GM23338 (cell line): ENCODE measurements around the gene HSP90AB1. TPM values are rescaled to one million over a fixed set of nuclear protein-coding genes. Genes with fewer than 3 reads are reported as not detected.

Experiments
- ATAC-seq: fragments of 200-7000 bp; cut with Tn5 transposase; 3 replicates; pipeline ENCODE4 v1.9.1; 2020
- DNase-seq: peaks from one replicate; pipeline ENCODE4 v3.0.0-alpha.2; 2015; ENCODE audit warnings: low spot score
- H2AFZ ChIP-seq: fragments of 200-600 bp; sonication (generic); 2 replicates; pipeline ENCODE4 v1.8.0; 2016; ENCODE audit warnings: antibody characterized with exemption, mild to moderate bottlenecking, moderate library complexity
- H3F3A ChIP-seq: fragments of 200-600 bp; sonication (generic); replicated peaks from 2 replicates; pipeline ENCODE4 v1.8.0; 2017; ENCODE audit warnings: antibody characterized with exemption, mixed run types, low read depth
- H3K27ac ChIP-seq: fragments of 200-600 bp; sonication (generic); 2 replicates; pipeline ENCODE4 v1.6.1; 2016; ENCODE audit warnings: low read depth
- H3K27me3 ChIP-seq: fragments of 200-600 bp; sonication (generic); 2 replicates; pipeline ENCODE4 v1.8.0; 2016; ENCODE audit warnings: mild to moderate bottlenecking, mixed run types, moderate library complexity; ENCODE audit not compliant: insufficient read depth
- H3K36me3 ChIP-seq: fragments of 200-600 bp; sonication (generic); 2 replicates; pipeline ENCODE4 v1.8.0; 2016; ENCODE audit warnings: mild to moderate bottlenecking; ENCODE audit not compliant: insufficient read depth
- H3K4me1 ChIP-seq: fragments of 200-600 bp; sonication (generic); 2 replicates; pipeline ENCODE4 v1.8.0; 2016; ENCODE audit warnings: mild to moderate bottlenecking, moderate library complexity; ENCODE audit not compliant: insufficient read depth
- H3K4me2 ChIP-seq: fragments of 200-600 bp; sonication (generic); 2 replicates; pipeline ENCODE4 v1.7.1; 2017; ENCODE audit warnings: mixed run types
- H3K4me3 ChIP-seq: fragments of 200-600 bp; sonication (generic); 2 replicates; pipeline ENCODE4 v1.6.1; 2016; ENCODE audit warnings: mixed run types
- H3K79me2 ChIP-seq: fragments of 200-600 bp; sonication (generic); replicated peaks from 2 replicates; pipeline ENCODE4 v1.8.0; 2017; ENCODE audit warnings: mild to moderate bottlenecking; ENCODE audit not compliant: insufficient read depth
- H3K9me2 ChIP-seq: fragments of 200-600 bp; sonication (generic); 2 replicates; pipeline ENCODE4 v1.8.0; 2017; ENCODE audit not compliant: insufficient read depth
- H4K20me1 ChIP-seq: fragments of 200-600 bp; sonication (generic); replicated peaks from 2 replicates; pipeline ENCODE4 v1.8.0; 2017; ENCODE audit warnings: mild to moderate bottlenecking; ENCODE audit not compliant: insufficient read depth
- H3K27ac Mint-ChIP-seq: 2 replicates; pipeline ENCODE4 v1.8.0; 2020; ENCODE audit warnings: inconsistent platforms, mild to moderate bottlenecking, moderate library complexity, mixed read lengths
- H3K27me3 Mint-ChIP-seq: 3 replicates; pipeline ENCODE4 v1.8.0; 2022; ENCODE audit warnings: low read depth, mild to moderate bottlenecking, moderate library complexity, mixed read lengths, inconsistent platforms; ENCODE audit not compliant: insufficient read depth, poor library complexity
- H3K36me3 Mint-ChIP-seq: 3 replicates; pipeline ENCODE4 v1.8.0; 2021; ENCODE audit warnings: low read depth, mild to moderate bottlenecking, inconsistent platforms, moderate library complexity, mixed read lengths
- H3K4me1 Mint-ChIP-seq: 3 replicates; pipeline ENCODE4 v1.8.0; 2020; ENCODE audit warnings: mild to moderate bottlenecking, inconsistent platforms, mixed read lengths
- H3K4me3 Mint-ChIP-seq: 3 replicates; pipeline ENCODE4 v1.8.0; 2021; ENCODE audit warnings: moderate library complexity, mild to moderate bottlenecking, inconsistent platforms, mixed read lengths
- H3K9me3 Mint-ChIP-seq: 3 replicates; pipeline ENCODE4 v1.8.0; 2020; ENCODE audit warnings: moderate library complexity, mild to moderate bottlenecking, inconsistent platforms, mixed read lengths
- CREB1 ChIP-seq: fragments of 250-450 bp; sonication (Bioruptor Pico); IDR thresholded peaks from 2 replicates; pipeline ENCODE4 v1.5.0; 2020; ENCODE audit warnings: low read depth, mild to moderate bottlenecking, moderate library complexity
- CTCF ChIP-seq, 2 experiments: fragments of 200-600 bp in 1 of 2; sonication (generic) in 1 of 2; conservative IDR thresholded peaks; 2 replicates each; pipeline versions ENCODE4 v1.5.1 to v1.6.1; 2016 to 2017; ENCODE audit warnings: antibody characterized with exemption in 2 of 2, low read depth in 2 of 2, mild to moderate bottlenecking in 2 of 2, moderate library complexity in 1 of 2
- ETS1 ChIP-seq: IDR thresholded peaks from 2 replicates; pipeline ENCODE4 v1.6.1; 2016; ENCODE audit warnings: antibody characterized with exemption
- EZH2 ChIP-seq: fragments of 200-600 bp; sonication (generic); IDR thresholded peaks from one replicate; pipeline ENCODE4 v1.8.0; 2017; ENCODE audit warnings: antibody characterized with exemption, mild to moderate bottlenecking, low read depth; ENCODE audit not compliant: unreplicated experiment
- EZH2phosphoT487 ChIP-seq: fragments of 200-600 bp; sonication (generic); IDR thresholded peaks from one replicate; pipeline ENCODE4 v1.8.1; 2018; ENCODE audit warnings: antibody characterized with exemption; ENCODE audit not compliant: unreplicated experiment
- JUNB ChIP-seq: IDR thresholded peaks from one replicate; pipeline ENCODE4 v1.6.1; 2016; ENCODE audit warnings: antibody characterized with exemption; ENCODE audit not compliant: unreplicated experiment
- NANOG ChIP-seq: IDR thresholded peaks from 2 replicates; pipeline ENCODE4 v1.6.1; 2016; ENCODE audit warnings: antibody characterized with exemption, borderline replicate concordance
- POLR2AphosphoS5 ChIP-seq: IDR thresholded peaks from 2 replicates; pipeline ENCODE4 v1.6.1; 2016; ENCODE audit warnings: antibody characterized with exemption, low read depth
- REST ChIP-seq: IDR thresholded peaks from one replicate; pipeline ENCODE4 v1.6.1; 2018; ENCODE audit warnings: antibody characterized with exemption; ENCODE audit not compliant: unreplicated experiment
- STAT1 ChIP-seq: IDR thresholded peaks from one replicate; pipeline ENCODE4 v1.6.1; 2016; ENCODE audit warnings: antibody characterized with exemption; ENCODE audit not compliant: unreplicated experiment
- ZNF114 ChIP-seq: fragments of 250-450 bp; sonication (Bioruptor Pico); IDR thresholded peaks from 2 replicates; pipeline ENCODE4 v1.5.0; 2020; ENCODE audit warnings: mild to moderate bottlenecking, moderate library complexity
- ZNF331 ChIP-seq: fragments of 250-450 bp; sonication (Bioruptor Pico); IDR thresholded peaks from 2 replicates; pipeline ENCODE4 v1.5.0; 2020; ENCODE audit warnings: low read depth, mild to moderate bottlenecking, moderate library complexity
- ZNF462 ChIP-seq: fragments of 250-450 bp; sonication (Bioruptor Pico); IDR thresholded peaks from 2 replicates; pipeline ENCODE4 v1.5.0; 2020; ENCODE audit warnings: mild to moderate bottlenecking, moderate library complexity
- polyA plus RNA-seq: library from polyadenylated mRNA; unstranded; fragments of >200 nt; fragmentation: Nextera tagmentation; extraction: Ambion mirVana; gene quantifications from 2 replicates; pipeline ENCODE4 v1.2.1, GENCODE V29; 2016
- total RNA-seq: library from RNA; depleted of rRNA; stranded (reverse); fragments of >200 nt; shearing (Covaris generic); gene quantifications from 2 replicates; pipeline ENCODE4 v1.2.3, GENCODE V29; 2014

The HSP90AB1 gene
- total and polyA plus RNA-seq, 2 experiments from 2014 or later: 1,425 to 2,361 TPM

GRCh38 chr6:44302856-44303255, 56.0 kb downstream of the HSP90AB1 start:
- Mint-ChIP-seq H3K27ac (no peak overlapping the region), H3K9me3 (no peaks in the 10 kb centered on the region), H3K4me3 (no peak overlapping the region), H3K36me3 (peaks cover 73% of the 10 kb centered on the region), H3K4me1 (peaks cover 6% of the 10 kb centered on the region; the same call in 1 of the 3 replicates), H3K27me3 (peaks cover 17% of the 10 kb centered on the region)
- no peak for TF ChIP-seq POLR2AphosphoS5
- TF ChIP-seq ZNF462: no peak
- TF ChIP-seq CREB1 (CRISPR knock-in tag): no peak
- TF ChIP-seq ETS1: no peak
- TF ChIP-seq ZNF331: no peak
- TF ChIP-seq REST: no peak
- no peak for TF ChIP-seq STAT1
- no peak for TF ChIP-seq ZNF114 (CRISPR knock-in tag)
- TF ChIP-seq CTCF (conservative IDR thresholded peaks at IDR 0.05; ENCODE audit: low read depth in 2 of 2): no peak
- no peak for TF ChIP-seq JUNB
- TF ChIP-seq EZH2phosphoT487: no peak
- no peak for TF ChIP-seq EZH2
- no peak for TF ChIP-seq NANOG
- Histone ChIP-seq H3K4me2 (no peak overlapping the region), H3K27me3 (peaks cover 9% of the 10 kb centered on the region; the same call in 1 of the 2 replicates), H4K20me1 (0 out of 2 replicates have a peak, but pooled peaks cover 3% of the 10 kb centered on the region), H3K36me3 (peaks cover 7% of the 10 kb centered on the region; the same call in 1 of the 2 replicates), H2AFZ (no peak overlapping the region), H3K9me2 (no peaks in the 10 kb centered on the region), H3K27ac (no peak overlapping the region), H3K4me3 (no peak overlapping the region), H3F3A (peaks cover 14% of the 10 kb centered on the region; the same call in 1 of the 2 replicates), H3K79me2 (no peaks in the 10 kb centered on the region), H3K4me1 (no peaks in the 10 kb centered on the region; the same call in 1 of the 2 replicates)
- DNase-seq (no peak), ATAC-seq (no peak)
